SK-N-SH treated with all-trans-retinoic acid at 6 μM for 48 hours (cell line): ENCODE data around the gene NUDT21.
A peak's percentile ranks its signal among the peaks of the same experiment; 100 is the strongest.
"Not testable (repeated sequence)": the region's sequence is repeated elsewhere in the genome, so short reads cannot be mapped to it uniquely, and the experiment has no call there.

Source experiments
- ATAC-seq: fragments of 200-7000 bp; cut with Tn5 transposase; 3 replicates; pipeline ENCODE4 v1.9.1; 2020; ENCODE audit warnings: mild to moderate bottlenecking, moderate library complexity
- CREB5 ChIP-seq: fragments of 250-450 bp; sonication (Bioruptor Pico); IDR thresholded peaks from 2 replicates; pipeline ENCODE4 v1.5.1; 2020; ENCODE audit warnings: low read depth, mild to moderate bottlenecking, moderate library complexity
- GLIS3 ChIP-seq: fragments of 250-450 bp; sonication (Bioruptor Pico); IDR thresholded peaks from 2 replicates; pipeline ENCODE4 v1.5.0; 2020; ENCODE audit warnings: mild to moderate bottlenecking, moderate library complexity
- PATZ1 ChIP-seq: fragments of 250-450 bp; sonication (Bioruptor Pico); IDR thresholded peaks from 2 replicates; pipeline ENCODE4 v1.8.0; 2020; ENCODE audit warnings: mild to moderate bottlenecking, moderate library complexity, borderline replicate concordance
- TOX ChIP-seq: fragments of 250-450 bp; sonication (Bioruptor Pico); IDR thresholded peaks from 2 replicates; pipeline ENCODE4 v1.8.0; 2021; ENCODE audit warnings: mild to moderate bottlenecking, moderate library complexity, borderline replicate concordance
- ZC3H10 ChIP-seq: fragments of 250-450 bp; sonication (Bioruptor Pico); IDR thresholded peaks from 2 replicates; pipeline ENCODE4 v1.5.1; 2021; ENCODE audit warnings: mild to moderate bottlenecking, moderate library complexity

Gene NUDT21

GRCh38 chr16:56382901-56383355, 68.2 kb downstream of the NUDT21 start:
- ATAC-seq, result peak; percentile 33; the same call in 2 of the 3 replicates
- no peak for TF ChIP-seq ZC3H10 (CRISPR knock-in tag)
- no peak for TF ChIP-seq CREB5 (CRISPR knock-in tag)
- no peak for TF ChIP-seq PATZ1
- TF ChIP-seq GLIS3 (CRISPR knock-in tag), result no peak
- TF ChIP-seq TOX (CRISPR knock-in tag), result no peak

- TF ChIP-seq TOX (CRISPR knock-in tag), result no peak
- no peak for TF ChIP-seq PATZ1
- no peak for ATAC-seq
Observed at GRCh38 chr16:56382459-56382858, 68.7 kb downstream of the NUDT21 start.

GRCh38 chr16:56380778-56381485, 70.2 kb downstream of the NUDT21 start:
- ATAC-seq, result not testable (repeated sequence)
